Effector CD8-positive, alpha-beta T cell (primary cell): ENCODE data around the gene CD72.
"Not testable (repeated sequence)": the region's sequence is repeated elsewhere in the genome, so short reads cannot be mapped to it uniquely, and the experiment has no call there.

ENCODE experiments used
- DNase-seq: peaks from one replicate; lab custom pipeline; 2025; lab: John Stamatoyannopoulos, UW

The CD72 gene

DNA sequence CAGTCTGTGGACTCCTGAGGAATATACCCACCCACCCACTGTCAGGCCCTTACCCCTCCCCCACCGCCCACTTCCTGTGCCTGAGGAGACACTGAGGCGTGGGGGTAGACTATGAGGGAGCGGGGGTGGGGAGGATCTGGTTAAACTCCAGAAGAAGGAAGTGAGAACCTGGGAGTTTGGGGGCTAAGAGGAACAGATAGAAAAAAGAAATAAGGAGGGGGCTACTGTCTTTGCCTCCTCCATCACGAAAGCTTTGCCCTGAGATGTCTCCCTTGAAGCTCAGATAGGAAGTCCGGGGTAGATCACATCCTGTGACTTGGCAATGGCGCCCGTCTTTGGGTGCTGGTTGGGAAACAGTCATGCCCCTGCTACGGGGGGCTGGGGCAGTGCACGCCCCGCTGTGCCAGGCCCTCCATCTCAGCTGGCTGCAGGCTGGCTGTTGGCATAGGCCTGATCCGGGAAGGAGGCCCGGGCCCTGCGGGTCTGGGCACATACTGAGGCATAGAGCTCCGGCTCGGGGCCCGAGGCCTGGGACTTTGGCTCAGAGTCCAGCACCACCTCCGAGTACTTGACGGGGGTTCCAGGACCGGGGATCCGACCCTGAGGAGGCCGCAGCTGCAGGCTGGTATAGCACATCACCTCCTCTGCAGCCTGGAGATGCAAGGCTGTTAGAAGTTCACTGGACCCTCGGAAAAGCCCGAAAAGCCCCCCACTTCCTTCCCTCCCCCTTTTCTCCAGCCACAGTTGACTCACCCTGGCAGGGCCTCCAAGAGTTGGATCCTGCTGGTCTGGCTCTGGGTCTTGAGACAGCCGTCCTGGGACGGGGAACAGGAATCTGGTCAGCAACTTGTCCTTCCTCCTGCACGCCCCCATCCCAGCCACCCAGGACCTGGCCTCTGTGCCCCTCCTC is 31.5 kb upstream of the CD72 start:
- DNase-seq, result peak; percentile 15

DNA sequence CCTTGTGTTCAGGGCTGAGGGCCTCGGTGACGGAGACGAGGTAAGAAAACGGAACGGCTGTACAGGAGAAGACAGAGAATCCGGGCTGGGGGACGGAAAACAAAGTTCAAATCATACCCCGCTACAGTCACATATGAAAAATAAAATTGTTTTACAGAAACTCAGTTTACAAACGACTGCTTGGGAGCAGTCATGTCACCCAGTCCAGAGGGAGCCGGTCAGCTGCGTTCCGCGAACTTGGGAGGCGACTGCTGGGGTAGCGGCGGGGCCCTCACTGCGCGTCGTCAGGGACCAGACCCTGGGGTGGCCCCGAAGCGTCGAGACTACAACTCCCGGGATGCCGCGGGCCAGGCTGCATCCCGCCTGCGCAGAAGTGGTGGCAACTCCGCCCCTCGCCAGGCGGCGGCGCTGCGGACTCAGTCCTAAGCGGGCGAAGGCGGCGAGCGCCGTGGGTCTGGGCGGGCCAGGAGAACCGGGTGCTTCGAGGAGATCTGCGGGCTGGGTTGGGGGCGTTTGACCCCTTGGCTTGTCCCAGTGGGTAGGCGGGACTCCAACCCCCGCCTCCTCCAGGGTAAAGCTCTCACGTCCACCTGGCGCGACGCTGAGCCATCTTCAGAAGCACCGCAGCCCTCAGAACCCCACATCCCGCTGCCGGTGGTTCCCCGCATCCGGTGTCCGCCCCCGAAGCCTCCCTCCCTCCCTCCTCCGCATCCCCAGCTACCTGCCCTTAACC is 28.5 kb upstream of the CD72 start:
- peak; percentile 87 for DNase-seq

DNA sequence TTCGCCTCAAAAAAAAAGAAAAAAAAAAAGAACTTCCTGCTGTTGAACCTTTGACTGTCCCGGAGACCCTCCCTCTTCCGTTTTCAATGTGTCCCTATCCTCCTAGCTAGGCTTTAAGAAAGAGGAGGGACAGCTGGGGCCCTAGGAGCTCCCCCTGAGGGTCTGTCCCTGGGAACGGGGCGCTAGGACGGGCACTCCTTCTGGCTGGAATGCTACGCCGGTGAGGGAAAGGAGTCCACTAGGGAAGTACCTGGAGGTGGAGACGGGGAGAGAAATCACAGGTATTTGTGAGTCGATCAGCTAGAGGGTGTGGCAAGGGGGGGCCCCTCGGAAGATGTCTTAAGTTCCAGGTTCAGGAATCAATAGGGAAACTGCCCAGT is 27.9 kb upstream of the CD72 start:
- DNase-seq, result no peak

DNA sequence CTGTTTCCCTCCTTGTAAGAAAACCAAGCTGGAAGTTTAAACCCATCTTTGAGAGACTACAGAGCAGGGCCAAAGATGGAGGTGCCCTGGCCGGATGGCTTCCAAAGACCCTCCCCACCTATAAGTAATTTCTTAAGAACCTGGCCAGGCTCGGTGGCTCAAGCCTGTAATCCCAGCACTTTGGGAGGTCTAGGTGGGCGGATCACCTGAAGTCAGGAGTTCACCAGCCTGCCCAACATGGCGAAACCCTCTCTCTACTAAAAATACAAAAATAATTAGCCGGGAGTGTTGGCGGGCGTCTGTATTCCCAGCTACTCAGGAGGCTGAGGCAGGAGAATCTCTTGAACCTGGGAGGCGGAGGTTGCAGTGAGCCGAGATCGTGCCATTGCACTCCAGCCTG is 27.5 kb upstream of the CD72 start:
- not testable (repeated sequence) for DNase-seq

DNA sequence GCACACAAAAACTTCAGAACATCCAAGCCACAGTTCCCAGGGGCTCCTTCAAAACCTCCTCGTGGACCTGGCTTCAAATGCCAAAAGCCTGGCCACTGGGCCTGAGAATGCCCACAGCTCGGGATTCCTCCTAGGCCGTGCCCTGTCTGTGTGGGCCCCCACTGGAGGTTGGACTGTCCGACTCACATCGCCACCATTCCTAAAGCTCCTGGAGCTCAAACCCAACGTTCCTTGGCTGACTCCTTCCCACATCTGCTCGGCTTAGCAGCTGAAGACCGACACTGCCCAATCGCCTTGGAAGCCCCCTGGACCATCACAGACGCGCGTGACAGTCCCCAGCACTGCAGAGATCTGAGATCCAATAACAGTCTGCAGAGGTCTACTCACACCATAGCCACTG is 24.8 kb upstream of the CD72 start:
- DNase-seq, result no peak

DNA sequence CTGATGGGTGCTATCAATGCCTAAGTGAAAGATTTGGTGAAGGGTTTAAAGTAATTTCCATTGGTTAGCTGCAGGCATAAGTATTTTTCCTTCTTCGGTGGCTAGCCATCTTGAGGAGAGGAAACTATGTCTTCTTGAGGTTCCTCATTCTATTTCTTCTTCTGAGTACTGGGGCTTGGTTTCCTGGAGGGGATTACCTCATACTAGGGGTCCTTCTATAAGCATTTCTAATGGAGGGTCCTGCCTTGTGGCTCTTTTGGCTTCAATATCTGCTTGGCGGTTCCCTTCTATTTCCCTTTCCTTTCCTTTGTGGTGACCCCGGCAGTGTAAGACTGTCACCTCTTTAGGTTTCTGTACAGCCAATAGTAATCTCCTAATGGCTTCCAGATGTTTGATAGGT is 23.3 kb upstream of the CD72 start:
- not testable (repeated sequence) for DNase-seq

DNA sequence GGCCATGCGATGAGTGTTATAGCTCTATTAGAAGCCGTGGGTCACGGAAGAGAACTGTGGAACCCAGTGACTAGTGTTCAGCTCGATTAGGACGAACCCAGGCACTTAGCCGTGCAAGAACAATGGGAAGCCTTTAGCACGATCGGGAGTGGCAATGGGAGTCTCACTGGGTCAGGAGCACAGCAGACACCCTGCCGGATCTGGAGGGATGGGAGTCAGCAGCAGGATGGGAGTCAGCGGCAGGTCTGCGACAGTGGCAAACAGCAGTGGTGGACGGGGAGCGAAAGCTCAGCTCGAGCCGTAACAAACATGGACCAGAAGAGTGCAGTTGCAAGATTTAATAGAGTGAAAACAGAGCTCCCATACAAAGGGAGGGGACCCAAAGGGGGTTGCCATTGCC is 22.2 kb upstream of the CD72 start:
- not testable (repeated sequence) for DNase-seq

DNA sequence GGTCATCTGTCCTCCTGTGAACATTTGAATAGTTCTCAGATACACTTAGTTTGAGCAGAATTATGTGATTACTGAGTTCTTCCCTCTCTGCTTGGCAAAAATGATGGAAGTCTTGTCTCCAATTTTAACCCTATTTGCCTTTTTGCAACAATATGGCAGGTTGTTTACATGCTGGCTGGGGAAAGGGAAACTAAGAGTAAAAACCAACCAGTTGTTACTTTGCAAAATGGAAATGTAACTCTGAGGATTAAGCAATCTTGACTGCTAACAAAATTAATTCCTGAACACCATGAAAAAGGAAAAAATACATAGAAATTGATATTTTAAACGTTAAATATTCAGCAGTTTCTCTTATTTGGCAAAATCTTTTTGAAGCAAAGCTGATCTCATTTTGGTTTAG is 21.4 kb upstream of the CD72 start:
- DNase-seq, result no peak

DNA sequence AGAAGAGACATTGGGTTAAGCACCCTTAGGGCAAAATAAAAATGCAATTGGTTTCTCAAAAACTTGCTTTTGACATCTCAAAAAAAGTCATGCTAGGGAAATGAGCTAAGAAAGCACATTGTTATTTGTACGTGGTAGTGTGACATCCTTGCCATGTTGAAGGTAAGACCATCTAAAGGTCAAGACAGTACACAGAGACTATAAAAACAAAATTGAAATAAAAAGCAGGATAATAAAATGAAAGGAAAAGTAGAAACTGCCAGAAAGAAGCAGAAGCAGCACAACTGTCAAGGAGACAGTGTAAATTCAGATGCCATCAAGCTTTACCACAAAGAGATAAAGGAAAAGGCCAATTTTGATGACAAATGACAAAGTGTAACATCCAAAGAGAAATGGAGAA is 21.0 kb upstream of the CD72 start:
- not testable (repeated sequence) for DNase-seq

DNA sequence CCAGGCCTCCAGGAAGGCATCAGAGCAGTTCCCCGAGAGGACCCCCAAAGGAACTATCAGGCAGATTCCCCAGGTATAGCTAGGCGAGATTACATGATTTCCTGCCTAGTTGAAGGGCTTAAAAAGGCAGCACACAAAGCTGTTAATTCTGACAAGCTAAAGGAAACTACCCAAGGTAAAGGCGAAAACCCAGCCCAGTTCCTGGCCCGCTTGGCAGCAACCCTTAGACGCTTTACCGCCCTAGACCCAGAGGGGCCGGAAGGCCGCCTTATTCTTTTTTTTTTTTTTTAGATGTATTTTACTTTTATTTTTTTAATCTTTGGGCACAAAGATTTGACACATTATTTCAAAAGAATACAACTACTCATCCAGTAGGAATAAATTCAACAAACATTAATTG is 20.5 kb upstream of the CD72 start:
- not testable (repeated sequence) for DNase-seq

DNA sequence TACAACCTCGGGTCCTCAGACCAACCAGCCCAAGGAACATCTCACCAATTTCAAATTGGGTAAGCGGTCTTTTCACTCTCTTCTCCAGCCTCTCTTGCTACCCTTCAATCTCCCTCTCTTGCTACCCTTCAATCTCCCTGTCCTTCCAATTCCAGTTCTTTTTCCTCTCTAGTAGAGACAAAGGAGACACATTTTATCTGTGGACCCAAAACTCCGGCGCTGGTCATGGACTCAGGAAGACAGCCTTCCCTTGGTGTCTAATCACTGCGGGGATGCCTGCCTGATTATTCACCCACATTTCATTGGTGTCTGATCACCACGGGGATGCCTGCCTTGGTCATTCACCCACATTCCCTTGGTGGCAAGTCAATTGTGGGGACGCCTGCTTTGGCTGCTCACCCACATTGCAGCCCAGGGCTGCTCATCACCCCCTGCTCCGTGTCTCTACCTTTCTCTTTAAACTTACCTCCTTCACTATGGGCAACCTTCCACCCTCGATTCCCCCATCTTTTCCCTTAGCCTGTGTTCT is 19.3 kb upstream of the CD72 start:
- DNase-seq, result not testable (repeated sequence)

DNA sequence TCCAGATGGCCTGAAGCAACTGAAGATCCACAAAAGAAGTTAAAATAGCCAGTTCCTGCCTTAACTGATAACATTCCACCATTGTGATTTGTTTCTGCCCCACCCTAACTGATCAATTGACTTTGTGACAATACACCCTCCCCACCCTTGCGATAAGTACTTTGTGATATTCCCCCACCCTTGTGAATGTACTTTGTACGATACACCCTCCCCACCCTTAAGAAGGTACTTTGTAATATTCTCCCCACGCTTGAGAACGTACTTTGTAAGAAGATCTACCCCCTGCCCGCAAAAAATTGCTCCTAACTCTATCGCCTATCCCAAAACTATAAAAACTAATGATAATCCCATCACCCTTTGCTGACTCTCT is 18.6 kb upstream of the CD72 start:
- not testable (repeated sequence) for DNase-seq

DNA sequence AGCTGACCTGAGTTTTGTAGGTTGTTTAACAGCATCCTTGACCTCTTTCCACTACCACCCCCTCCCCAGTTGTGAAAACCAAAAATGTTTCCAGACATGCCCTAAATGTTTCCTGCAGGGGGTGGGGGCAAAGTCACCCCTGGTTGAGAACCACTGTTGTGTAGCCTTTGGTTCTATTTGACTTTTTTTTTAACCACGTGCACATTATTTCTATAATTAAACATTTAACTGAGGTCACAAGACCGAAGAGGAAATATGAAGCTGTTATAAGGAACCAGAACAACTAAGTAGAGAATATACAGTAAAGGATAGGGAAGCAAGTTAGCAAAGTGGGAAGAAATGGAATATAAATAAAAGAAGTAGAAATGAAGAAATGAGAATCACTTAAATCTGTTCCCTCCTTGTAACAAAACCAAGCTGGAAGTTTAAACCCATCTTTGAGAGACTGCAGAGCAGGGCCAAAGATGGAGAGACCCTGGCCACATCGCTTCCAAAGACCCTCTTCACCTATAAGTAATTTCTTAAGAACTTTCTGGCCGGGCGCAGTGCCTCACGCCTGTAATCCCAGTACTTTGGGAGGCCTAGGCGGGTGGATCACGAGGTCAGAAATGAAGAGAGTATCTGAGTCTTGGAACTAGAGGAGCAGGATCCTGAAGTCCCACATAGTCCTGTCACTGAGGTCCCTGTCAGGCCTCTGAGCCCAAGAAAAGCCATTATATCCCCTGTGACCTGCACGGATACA is 18.1 kb upstream of the CD72 start:
- DNase-seq, result no peak

DNA sequence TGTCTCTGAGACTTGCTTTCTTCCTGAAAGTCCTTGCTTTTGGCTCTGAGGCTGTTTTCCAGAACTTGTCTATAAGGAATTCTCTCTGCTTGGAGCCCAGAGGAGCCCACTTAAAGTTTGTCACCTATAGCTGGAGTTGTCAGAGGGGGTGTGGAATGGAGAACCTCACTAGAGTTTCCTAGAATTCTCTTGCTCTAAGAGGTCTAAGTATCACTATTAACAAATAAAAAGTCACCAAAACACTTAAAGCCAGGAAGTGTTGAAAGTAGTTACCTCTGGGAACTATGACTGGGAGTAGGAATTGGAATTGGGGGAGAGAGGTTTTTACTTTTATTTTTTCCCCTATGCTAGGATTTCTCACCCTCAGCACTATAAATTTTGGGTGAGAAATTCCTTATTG is 17.5 kb upstream of the CD72 start:
- no peak for DNase-seq

DNA sequence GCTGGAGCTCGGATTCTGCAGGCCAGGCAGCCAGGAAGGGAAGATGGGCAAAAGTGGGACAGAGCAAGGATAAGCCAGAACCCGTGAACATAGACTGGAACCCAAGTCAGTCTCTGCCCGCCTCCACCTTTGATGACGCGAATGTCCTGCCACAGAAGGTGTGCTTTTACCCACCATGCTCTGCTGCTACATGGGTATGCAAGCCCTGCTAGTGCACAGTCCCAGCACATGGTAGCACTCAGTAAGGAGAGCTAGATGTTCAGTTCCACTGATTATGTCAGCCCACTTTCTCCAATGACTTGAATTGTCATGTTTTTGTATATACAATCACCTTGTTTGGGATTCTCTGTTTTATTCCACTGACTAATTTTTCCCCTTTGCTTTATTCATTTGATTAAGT is 11.4 kb upstream of the CD72 start:
- DNase-seq, result no peak

DNA sequence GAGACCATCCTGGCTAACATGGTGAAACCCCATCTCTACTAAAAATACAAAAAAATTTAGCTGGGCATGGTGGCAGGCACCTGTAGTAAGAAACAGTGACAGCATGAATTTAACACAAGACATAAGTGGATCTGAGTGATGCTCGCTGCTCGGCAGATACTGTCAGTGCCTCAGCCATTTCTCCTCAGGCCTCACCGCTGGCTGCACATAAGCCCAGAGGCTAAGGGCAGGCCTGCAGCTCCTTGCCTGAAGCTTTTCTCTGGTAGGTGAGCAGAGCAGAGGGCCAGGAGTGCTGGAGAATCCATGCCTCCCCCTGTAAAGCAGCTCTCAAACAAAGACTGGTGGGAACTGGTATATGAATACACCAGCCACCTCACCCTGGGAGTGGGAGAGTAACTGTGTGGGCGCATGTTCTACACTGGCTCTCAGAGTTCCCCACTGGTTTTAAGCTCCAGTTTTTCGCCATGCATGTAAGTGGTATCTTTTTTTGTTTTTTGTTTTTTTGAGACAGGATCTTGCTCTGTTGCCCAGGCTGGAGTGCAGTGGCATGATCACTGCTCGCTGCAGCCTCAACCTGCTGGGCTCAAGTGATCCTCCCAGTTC is 10.3 kb upstream of the CD72 start:
- no peak for DNase-seq

DNA sequence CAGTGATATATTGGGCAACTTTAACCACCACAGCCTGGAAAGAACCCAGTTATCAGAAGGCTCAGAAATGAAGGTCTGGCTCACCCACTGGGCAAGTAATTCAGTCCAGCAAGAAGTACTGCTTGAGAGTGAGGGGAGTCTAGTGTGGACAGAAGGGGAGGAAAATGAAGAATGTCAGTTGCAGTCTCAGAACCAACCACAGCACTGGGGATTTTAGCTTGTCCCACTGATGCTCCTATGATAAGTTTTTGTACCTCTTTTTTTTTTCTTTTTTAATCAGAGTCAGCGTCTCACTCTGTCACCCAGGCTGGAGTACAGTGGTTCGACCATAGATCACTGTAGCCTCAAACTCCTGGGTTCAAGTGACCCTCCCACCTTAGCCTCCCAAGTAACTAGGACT is 9.4 kb upstream of the CD72 start:
- no peak for DNase-seq

DNA sequence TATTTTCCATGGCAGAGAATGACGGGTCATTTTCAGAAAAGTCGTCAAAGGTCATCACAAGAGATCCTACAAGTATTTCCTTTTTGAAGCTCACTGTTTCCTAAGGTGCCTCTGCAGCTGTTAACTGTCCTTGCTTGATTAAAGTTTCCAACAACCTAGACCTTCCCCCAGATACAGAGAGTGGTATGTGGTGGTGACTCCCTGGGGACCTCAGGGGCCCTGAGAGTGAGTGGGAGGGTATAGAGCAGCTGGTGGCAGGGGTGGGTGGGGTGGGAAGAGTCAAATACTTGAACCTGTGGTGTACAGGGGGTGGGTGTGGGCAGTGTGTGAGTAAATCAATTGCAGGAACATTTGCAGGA is 1.6 kb upstream of the CD72 start:
- DNase-seq, result no peak

DNA sequence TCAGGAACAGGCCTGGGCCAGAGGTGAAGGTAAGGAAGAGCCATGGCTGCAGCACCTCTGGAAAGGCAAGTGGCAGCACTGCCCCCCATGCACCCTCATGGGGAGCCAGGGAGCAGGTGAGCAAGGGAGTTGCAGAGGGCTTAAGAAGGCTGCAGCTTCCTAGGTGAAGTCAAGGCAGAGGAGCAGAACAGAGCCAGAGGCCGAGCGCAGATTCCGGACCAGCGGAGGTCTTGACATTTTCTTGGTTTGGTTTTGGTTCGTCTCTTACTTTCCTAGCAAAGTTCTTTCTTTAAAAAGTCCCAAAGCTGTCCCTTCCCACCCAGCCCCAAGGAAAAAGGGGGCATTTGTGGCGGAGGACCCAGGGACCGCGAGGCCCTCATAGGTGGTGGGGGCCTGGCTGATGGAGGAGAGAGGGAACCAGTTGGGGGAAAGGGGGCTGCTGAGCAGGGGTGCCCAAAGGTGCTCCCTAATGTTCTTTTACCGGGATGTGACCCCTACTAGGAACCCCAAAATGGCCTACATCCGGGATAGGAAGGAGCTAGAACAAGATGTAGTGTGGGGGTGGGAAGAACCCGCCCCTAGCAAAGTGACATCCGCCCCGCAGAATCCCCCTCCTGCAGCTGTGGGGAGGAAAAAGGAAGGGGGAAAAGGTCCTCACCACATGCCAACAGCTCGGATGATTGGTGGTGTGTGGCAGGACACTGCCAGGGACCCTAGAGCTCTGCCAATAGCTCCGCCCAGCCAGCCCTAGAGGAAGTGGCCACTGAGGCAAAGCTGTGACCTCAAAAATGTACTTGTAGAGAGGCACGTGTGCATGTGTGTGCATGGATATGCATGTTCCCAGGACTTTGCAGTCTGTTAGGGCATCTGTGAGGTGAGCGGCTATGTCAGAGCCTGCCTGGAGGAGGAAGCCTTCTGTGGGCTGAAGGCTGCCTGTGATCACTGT is 914 bp upstream of the CD72 start:
- no peak for DNase-seq

DNA sequence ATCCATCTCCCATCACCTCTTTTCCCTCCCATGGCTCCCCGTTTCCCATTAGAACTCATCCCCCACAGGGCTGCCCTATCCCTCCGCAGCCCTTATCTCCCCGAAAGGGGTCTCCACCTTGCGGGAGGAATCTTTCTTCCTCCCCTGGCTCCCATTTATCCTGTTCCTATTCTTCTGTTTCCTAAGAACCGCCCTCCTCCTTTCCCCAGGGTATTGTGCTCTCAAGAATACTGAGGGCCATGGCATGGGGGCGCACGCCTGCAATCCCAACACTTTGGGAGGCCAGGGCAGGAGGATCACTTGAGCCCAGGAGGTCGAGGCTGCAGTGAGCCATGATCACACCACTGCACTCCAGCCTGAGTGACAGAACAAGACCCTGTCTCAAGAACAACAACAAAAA is 665 bp downstream of the CD72 start:
- DNase-seq, result no peak
